HG03064 (cell line): ENCODE results near the gene CDH16.

Source experiments
- ATAC-seq: cut with Tn5 transposase; IDR thresholded peaks from one replicate; pipeline ENCODE4 v1.9.1; 2021; ENCODE audit warnings: low read depth; ENCODE audit not compliant: unreplicated experiment

CDH16 gene

DNA sequence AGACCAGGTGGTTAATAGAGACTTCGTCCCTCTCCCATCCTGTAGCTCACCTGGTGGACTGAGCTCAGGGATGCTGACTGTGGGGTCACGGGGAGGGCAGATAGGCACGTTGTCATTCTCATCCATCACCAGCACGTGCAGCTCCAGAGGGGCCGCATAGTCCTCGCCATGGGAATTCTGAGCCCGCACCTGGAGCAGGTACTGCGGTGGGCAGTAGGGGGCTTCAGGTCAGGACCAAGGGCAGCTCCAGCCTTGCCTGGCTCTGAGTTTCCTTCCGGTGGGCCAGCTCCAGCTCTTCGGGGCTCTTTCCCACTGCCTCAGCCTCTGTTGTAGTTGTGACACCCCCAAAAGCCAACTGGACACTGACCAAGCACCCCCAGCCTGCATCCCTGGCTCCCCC, 5.6 kb downstream of the CDH16 start:
- no peak for ATAC-seq

DNA sequence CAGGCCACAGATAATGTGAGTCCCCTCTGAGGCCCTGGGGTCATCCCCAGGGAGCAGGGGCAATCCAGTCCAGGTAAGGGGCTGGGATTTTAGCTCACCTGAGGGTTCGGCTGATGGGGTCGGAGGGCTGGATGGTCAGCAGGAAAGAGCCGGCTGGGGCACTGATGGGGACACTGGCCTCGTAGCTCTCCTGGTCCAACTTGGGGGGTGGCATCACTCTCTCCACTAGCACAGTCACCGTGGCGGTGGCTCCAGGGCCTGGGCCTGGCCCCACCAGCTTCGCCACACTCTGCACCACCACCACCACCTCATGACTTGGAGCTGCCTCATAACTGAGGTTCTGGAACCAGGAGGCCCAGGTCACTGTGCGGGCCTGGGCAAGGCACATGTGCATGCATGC, 6.9 kb downstream of the CDH16 start:
- no peak for ATAC-seq

DNA sequence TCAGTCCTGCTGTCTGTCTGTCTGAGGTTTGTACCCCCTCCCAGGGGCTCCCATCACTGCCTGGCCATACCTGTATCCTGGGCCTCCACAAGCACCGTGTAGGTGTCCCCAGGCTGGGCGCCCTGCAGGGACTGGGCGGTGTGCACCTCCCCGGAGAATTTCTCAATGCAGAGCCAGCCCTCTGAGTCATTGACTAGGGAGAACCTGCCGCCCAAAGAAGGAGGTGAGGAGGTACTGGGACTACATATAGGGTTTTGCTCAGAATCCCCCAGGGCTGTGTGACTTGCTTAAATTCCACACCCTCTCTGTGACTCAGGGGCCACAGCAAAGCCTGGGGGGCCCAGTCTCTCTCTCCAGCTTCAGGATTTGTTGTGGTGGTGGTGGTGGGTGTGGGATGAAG, 7.6 kb downstream of the CDH16 start:
- no peak for ATAC-seq

DNA sequence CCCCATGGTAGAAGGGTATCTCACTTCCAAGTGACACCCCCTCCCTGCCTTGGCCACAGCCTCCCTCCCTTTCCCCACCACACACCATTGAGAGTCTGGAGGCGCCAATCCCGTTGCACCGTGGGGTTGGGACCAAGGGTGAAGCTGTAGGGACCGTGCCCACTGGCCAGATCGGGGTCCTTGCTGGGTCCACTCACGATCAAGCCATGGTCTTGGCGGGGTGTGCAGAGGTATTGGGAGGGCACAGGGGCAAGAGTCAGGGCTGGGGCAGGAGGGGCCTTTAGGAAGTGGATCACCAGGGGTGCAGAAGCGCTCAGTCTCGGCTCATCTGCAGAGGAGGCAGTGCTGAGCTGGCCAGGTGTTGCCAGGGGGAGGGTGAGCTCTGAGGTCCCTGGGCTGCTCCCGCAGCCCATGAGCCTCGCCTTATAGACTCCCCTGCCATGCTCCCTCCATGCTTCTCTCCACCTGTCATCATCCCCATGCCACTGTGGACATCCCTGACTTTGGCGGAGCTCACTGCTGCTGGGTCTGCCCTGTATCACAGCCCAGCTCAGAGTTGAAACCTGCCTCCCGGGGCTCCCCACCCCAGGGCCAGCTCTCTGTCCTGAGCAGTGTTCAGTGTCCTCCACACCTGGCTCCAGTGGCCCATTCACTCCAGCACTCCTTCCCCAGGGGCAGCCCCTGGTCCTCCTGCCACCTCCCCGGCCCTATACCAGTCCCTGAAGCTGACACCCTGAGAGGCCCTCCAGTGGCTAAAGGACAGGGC, 8.3 kb downstream of the CDH16 start:
- ATAC-seq: no peak

DNA sequence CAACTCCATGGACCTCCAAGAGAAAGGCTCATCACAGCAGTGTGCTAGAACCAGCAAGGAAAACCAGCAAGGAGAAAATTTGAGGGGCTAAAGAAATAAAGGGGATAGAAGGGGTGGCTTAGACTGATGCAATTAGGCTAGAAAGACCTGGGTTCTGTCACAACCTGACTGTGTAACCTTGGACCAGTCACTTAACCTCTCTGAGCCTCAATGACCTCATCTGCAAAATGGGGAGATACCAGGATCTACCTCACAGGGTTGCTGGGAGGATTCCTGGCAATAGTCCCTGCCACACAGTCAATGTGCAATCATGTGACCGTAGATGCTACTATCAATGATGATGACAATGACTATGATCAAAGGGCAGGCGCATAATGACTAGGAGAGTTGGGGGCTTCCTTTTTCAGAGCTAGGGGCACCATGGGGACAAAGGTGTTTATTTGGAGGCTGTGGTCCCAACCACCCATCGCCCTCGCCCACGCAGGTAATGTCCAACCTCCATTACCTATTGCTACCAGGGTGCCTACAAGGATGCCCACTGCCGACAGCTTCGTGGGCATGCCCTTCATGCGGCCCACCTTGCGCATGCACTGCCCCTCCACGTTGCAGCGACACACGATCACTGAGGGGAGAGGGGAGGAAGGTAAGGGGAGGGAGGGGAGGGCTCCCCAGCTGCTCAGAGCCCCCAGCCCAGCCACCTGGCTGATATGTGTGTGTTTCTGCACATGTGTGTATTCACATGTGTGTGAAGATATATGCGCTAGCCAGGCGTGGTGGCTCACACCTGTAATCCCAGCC, 9.7 kb downstream of the CDH16 start:
- ATAC-seq: no peak

DNA sequence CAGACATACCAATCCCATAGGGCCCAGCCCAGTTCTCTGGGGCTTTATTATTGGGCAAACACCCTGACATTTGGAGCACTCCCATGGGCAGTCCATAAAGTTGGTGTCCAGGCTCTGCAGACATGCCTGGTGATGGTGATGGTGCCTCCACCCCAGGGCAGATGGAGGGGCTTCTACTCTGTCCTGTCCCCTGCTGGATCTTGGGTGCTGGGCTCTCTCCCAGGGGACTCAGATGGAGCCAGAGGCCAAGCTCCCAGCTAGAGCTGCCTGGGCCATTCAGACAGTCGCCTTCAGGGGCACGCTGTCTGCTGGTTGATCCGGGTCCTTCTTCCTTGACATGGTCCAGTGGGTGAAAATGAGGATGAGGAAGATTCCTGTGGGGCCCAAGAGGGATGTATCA, 10.6 kb downstream of the CDH16 start:
- ATAC-seq: no peak

DNA sequence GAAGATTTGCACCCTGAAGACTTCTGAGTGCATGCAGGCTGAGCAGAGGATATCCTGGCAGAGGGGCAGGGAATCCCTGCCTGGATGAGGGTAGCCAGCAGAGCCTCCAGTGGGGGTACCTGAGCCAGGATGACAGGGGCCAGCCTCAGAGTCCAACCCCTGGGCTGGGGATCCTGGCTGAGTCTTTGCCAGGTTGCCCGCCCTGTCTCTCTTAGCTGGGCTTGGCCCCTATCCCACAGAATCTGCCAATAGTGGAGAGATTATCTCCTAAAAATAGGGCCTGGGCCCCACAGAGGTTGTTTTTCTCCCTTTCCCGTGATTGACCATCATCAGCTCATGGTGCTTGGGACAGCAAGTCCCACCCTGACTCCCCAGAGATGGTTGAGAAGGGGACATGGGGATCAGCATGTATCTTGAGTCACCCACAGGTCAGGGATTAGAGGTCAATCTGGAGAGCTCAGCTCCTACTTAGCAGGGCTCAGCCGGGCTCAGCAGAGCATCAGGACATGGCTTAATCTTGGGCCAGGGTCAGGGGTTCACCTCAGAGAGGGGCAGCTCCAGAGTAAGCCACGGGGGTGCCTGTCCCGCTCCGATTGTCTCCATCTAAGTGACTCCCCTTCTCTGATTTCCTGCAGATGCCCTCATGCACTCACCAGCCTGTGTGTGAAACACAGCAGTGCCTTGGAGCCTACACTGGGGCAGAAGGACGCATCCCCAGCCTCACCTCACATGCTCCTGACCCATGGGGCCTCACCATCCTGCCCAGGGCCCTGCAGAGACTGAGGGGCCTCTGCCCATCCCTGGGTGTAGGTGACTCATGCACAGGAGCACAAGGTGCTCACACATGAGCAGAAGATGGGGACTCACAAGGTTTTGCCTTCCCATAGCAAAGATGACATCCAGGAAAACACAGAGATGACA, 11.5 kb downstream of the CDH16 start:
- no peak for ATAC-seq

DNA sequence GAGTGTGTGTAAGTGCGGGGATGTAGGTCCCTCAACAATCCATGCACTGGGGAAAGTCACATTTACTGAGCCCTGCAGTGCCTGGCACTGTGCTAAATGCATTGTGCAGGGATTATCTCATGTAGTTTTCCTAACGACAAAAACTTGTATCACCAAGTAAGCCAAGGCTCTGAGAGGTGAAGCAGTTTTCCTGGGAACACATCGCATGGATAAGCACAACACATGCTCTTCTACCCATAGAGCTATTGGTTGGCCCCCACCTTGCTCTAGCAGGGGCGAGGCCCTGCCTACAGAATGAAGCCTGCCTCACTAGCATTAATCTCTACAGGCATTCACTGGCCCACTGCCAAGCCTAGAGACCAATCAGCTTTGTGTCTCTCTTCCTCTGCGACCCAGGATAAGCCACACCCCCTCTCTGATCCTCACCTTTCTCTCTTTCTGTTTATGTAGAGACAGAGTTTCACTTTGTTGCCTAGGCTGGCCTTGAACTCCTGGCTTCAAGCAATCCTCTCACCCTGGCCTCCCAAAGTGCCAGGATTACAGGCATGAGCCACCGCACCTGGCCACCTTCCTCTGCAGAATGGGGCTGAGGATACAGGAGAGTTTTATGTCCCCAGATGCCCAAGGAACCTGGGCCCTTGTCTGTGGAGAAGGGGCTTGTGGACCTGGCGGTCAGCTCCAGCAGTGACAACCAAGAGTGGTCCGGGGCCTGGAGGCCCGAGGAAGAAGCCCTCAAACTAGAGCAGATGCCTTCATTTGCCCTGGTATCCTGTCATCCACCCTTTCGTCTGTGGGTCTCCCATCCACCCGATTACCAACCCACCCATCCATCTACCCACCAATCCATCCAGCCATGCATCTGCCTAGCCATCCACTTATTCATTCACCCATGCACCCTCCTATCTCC, 12.8 kb downstream of the CDH16 start:
- ATAC-seq: no peak

DNA sequence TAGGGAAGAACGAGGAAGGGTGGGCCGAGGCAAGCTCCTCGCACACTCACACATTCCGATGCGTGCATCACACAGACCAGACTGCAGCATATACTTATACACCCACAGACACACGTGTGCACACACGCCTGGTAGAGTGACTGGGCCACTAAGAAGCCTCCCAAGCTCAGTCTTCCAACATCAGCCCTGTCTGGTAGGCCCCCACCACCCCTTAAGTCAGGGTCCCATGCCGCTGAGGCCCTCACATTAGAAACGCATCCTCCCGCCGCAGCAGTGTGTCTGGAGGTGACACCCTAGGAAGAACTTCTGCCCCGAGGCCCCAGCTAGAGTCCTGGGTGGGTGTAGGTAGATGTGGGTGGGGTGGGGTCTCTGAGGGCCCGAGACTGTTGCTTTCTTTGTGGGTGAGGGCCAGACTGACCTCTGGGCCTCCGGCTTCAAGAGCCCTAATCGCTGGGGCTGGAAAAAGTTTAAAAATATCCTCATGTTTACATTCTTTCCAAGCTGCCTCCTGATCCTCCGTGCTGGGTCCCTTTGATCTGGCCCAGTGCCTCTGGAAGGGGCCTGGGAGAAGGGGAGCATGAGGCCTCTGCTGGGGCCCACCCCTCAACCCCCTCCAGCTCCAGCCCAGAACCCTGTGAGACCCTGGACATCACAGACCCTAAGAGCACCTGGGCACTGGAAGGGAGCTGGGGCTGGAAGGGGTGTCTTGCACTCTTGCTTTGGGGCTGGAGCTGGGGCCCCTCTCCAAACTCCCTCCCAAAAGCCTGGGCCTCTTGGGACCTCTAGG, 13.6 kb downstream of the CDH16 start:
- ATAC-seq: no peak

DNA sequence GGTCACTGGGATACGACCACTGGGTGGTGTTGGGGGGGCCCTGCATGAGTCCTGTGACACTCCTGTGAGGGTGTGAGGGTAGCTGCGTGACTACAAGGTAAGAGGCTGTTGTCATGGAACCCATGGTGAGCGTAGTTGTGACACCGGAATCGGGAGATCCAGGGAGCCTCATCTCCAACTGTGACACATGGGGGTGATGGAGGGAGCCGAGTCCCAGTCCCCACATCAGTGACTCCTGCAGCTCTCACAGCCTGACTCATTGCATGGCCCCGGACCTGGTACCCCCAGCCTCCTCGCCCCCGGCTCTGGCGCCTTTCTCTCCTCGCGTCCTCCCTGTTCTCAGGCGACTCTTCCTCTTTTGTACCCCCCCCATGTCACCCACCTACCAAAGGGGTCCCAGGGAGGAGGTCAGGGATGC, 14.2 kb downstream of the CDH16 start:
- ATAC-seq: no peak

DNA sequence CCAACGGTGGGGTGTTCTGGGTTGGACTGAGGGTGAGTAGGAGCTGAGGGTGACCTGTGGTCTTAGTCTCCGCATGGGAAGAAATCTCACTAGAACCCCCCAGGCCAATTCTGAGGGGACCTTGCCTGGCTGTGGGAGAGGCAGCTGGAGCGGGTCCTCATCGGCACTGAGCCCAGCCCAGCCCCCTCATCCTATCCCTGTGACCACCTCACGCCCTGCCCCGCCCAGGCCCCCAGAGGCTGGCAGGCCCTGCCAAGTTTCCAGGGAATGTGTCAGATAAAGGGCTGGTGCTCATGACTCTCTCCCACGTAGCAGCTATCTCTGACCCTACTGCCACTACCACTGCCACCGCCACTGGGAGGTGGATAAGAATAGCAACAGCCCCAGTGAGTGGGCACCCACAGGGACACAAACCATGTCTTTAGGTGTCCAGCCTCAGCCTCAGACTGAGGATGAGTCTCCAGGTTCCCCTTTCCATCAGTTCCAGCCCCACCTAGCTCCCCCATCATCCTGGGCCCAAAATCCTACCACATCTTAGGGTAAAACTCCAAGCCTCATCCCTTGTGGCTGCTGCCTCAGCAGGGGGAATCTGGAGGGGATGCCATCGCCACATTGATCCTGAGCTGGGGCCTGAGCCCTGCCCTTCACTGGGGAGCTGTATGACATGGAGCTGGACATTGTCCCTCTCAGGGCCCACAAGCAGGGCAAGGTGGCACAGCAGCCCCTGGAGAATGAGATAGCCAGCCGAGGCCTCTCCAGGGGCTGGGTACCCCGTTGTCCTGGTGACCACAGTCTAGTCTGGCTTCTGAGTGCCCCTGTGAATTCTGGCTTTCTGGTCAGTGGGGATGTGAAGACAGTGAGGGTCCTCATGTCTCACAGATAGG, 14.9 kb downstream of the CDH16 start:
- no peak for ATAC-seq

DNA sequence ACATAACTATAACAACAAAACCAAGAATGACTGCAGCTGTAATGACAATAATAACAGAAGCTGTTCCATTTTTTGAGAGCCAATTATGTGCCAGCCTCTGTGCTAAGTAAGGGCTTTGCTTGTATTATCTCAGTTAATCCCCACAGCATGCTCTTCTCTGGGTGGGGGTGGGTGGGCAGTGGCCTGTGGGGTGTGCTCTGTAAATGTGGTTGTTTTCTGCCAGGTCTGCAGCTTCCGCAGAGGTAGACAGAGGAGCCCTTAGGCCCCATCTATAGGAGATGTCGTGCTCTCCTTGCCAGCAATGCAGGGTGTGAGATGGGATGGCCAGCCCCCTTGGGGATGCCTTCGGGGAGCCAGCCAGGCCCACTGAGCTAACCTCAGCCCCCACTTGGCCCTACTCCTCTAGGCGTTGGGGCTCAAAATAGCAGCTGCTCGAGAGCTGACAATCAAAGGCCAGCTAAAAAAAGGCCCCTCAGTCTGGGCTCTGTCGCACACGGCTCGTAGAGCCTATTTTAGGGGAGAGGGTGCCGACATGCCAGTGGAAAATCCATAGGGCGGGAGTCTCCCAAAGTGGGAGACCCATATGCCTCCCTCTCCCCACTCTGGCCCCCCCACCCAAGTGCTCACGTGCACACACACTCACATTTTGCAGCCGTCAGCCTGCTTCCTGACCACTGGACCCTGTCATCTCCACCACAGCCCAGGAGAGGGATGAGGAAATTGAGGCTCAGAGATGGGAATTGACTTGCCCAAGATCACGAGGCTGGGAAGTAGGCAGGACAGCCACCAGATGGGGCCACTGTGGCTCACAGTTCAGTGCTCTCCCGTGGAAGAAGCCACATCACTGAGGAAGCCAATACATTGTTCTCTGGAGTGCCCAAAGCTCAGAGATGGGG, 15.8 kb downstream of the CDH16 start:
- ATAC-seq: no peak

DNA sequence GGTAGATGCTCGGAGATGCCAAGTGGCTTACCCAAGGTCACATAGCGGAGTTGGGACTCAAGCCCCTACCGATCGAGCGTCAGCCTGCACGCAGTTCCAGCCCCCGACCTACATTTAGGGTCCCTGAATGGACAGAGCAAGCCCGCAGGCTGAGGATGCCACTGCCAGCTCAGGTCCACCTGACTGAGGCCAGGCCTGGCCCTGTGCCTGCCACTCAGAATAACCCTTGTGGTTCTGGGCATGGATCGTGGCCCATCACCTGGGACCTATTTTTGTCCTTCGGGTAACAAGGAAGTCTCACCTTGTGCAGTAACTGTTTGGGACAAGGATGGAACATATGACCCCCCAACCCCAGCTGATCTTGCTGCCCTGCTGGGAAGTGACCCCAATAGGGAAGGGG, 17.1 kb downstream of the CDH16 start:
- ATAC-seq: no peak

DNA sequence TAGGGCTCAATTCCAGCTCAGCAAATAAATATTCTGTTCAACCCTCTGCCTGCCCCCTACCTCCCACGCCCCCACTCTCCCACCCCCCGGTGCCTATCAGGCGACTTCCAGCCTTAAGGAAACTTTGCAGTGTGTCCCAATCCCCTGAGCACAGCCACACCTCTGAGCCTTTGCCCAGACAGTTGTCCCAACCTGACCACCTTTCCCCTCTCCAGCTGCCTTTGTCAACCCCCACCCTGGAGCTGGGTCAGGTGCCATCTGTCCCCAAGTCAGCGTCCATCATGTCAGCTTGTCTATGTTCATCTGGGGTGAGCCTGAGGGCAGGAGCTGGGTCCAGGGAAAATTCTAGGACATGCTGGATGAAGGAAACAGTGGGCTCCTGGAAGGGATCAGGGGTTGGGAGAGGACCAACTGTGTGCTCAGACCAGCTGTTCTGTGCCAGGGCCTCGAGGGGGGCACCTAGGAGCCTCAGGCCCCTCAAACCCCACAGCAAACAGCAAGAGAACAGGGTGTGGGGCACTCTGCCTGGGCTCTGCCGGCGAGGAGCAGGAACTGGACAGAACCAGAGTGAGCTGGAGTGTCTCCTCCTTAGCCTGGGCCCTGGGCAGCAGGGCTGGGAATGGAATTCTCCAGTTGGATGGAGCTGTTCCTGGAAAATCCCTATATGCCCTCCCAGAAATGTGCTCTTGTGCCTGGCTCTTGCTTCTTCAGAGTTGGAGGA, 17.8 kb downstream of the CDH16 start:
- no peak for ATAC-seq

DNA sequence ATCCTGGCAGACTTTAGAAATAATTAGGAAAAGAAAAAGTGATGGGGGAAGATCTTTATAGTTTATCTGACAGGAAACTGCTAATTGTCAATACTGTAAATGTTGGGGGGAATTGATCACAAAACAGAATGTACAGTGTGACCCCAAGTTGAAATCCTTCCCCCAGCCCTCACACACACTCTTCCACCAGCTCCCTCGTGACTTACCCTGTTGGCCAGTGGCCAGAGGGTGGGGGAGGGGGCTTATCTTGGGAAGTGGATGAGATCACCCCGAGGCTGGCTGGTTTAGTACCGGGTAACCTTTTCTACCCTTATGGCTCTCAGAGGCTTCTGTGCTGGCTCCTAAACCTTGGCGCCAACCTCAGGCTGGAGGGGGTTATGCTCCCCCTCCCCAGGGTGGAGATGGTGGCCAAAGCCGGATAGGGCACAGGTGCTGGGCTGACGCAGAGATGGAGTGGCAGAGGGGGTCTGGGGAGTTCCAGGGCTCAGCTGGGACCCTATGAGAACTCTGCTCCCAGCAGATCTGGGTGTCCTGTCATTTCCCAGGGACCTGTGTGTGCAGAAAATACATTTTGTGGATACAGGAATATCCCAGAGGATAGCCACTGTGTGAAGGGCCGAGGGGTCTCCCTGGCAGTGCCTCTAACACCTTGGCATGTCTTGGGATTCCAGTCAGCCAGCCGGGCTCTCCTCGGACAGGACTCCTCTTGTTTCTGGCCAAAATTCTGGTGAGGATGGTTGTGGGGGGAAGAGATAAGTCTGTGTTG, 18.6 kb downstream of the CDH16 start:
- ATAC-seq: no peak
